H1 (cell line): ENCODE results near the gene AOPEP. TPM values are rescaled to one million over a fixed set of nuclear protein-coding genes. Genes with fewer than 3 reads are reported as not detected.
A peak's percentile ranks its signal among the peaks of the same experiment; 100 is the strongest.

ENCODE experiments used
- CTCF ChIA-PET: fragments of 300-600 bp; sonication (Branson Sonifier 250); formaldehyde crosslinking; loops from one replicate; lab custom pipeline; 2021; ENCODE audit not compliant: partially characterized antibody; lab: Charles Lee
- POLR2A ChIA-PET: fragments of 300-600 bp; sonication (Branson Sonifier 250); formaldehyde crosslinking; loops from one replicate; lab custom pipeline; 2021; ENCODE audit warnings: inconsistent platforms; ENCODE audit not compliant: partially characterized antibody; lab: Charles Lee
- DNase-seq, 2 experiments: peaks; one replicate each; pipeline versions ENCODE4 v3.0.0 to v3.0.0-alpha.2; 2010 to 2022; ENCODE audit warnings: low spot score in 2 of 2, low read depth in 1 of 2, mixed read lengths in 1 of 2
- FAIRE-seq: peaks from 2 replicates; lab custom pipeline; 2011; peaks lifted over from hg19 to GRCh38; lab: Jason Lieb, UNC
- H2AFZ ChIP-seq: 2 replicates; pipeline ENCODE4 v1.8.1; 2012; ENCODE audit warnings: low read length, inconsistent platforms
- H2AK5ac ChIP-seq: 2 replicates; pipeline ENCODE4 v1.6.1; 2013; ENCODE audit warnings: low read depth, low read length
- H2BK120ac ChIP-seq: replicated peaks from 2 replicates; pipeline ENCODE3; 2013; ENCODE audit warnings: low read depth, low read length, inconsistent platforms
- H2BK12ac ChIP-seq: 2 replicates; pipeline ENCODE4 v1.6.1; 2013; ENCODE audit warnings: low read depth, low read length
- H2BK15ac ChIP-seq: 2 replicates; pipeline ENCODE4 v1.6.1; 2013; ENCODE audit warnings: low read length
- H2BK20ac ChIP-seq: 2 replicates; pipeline ENCODE4 v1.6.1; 2013; ENCODE audit warnings: low read length
- H2BK5ac ChIP-seq: 2 replicates; pipeline ENCODE4 v1.6.1; 2013; ENCODE audit warnings: low read depth, low read length
- H3K14ac ChIP-seq: 2 replicates; pipeline ENCODE4 v1.6.1; 2013; ENCODE audit warnings: inconsistent platforms; ENCODE audit not compliant: insufficient read length
- H3K18ac ChIP-seq: 2 replicates; pipeline ENCODE4 v1.6.1; 2013; ENCODE audit warnings: low read length; ENCODE audit errors: extremely low read depth
- H3K23ac ChIP-seq: 2 replicates; pipeline ENCODE4 v1.6.1; 2013; ENCODE audit warnings: inconsistent platforms; ENCODE audit not compliant: insufficient read length
- H3K23me2 ChIP-seq: 2 replicates; pipeline ENCODE4 v1.6.1; 2013; ENCODE audit warnings: low read depth, low read length
- H3K27ac ChIP-seq: 2 replicates; pipeline ENCODE4 v1.6.1; 2011; ENCODE audit warnings: low read depth, low read length, inconsistent platforms
- H3K27me3 ChIP-seq, 4 experiments: replicated peaks in 1 of 4; 1 replicate in 1 of 4; 2 replicates in 3 of 4; pipeline versions ENCODE4 v1.6.1 to v1.8.1; 2011 to 2013; ENCODE audit warnings: low read length in 3 of 4, mild to moderate bottlenecking in 3 of 4, inconsistent platforms in 2 of 4, mixed read lengths in 2 of 4, moderate library complexity in 1 of 4; ENCODE audit not compliant: control insufficient read depth in 3 of 4, insufficient read depth in 3 of 4; ENCODE audit errors: extremely low read depth in 1 of 4
- H3K36me3 ChIP-seq, 4 experiments: 2 replicates each; pipeline versions ENCODE4 v1.6.1 to v1.8.1; 2011 to 2013; ENCODE audit warnings: mild to moderate bottlenecking in 4 of 4, low read length in 3 of 4, moderate library complexity in 2 of 4, control low read depth in 1 of 4, inconsistent platforms in 1 of 4; ENCODE audit not compliant: insufficient read depth in 4 of 4, control insufficient read depth in 2 of 4
- H3K4ac ChIP-seq: replicated peaks from 2 replicates; pipeline ENCODE3; 2013; ENCODE audit warnings: low read length, low read depth, mixed read lengths, inconsistent platforms; ENCODE audit not compliant: insufficient read length
- H3K4me1 ChIP-seq, 4 experiments: replicated peaks in 1 of 4; 1 replicate in 1 of 4; 2 replicates in 3 of 4; pipeline versions ENCODE4 v1.6.1 to v1.8.1; 2011 to 2013; ENCODE audit warnings: low read length in 3 of 4, inconsistent platforms in 2 of 4, mixed read lengths in 1 of 4; ENCODE audit not compliant: insufficient read depth in 4 of 4, control insufficient read depth in 3 of 4
- H3K4me2 ChIP-seq, 2 experiments: 2 replicates each; pipeline versions ENCODE4 v1.6.1 to v1.8.1; 2011 to 2013; ENCODE audit warnings: low read depth in 2 of 2, low read length in 2 of 2, control low read depth in 1 of 2, inconsistent platforms in 1 of 2, mild to moderate bottlenecking in 1 of 2; ENCODE audit not compliant: insufficient read depth in 1 of 2
- H3K4me3 ChIP-seq, 4 experiments: fragments of 200-600, 300-600 bp in 1 of 4; sonication (generic), shearing (Covaris generic), sonication (Bioruptor Twin) in 1 of 4; 2 replicates each; pipeline versions ENCODE4 v1.5.1 to v1.8.1; 2011 to 2016; ENCODE audit warnings: low read length in 4 of 4, low read depth in 3 of 4, control low read depth in 2 of 4, inconsistent platforms in 2 of 4, mild to moderate bottlenecking in 2 of 4, mixed read lengths in 1 of 4, moderate library complexity in 1 of 4; ENCODE audit not compliant: insufficient read depth in 2 of 4; ENCODE audit errors: extremely low read depth in 1 of 4
- H3K56ac ChIP-seq: replicated peaks from 2 replicates; pipeline ENCODE3; 2013; ENCODE audit warnings: low read depth, mild to moderate bottlenecking, mixed read lengths, low read length, inconsistent platforms; ENCODE audit not compliant: insufficient read length
- H3K79me1 ChIP-seq: 2 replicates; pipeline ENCODE4 v1.6.1; 2013; ENCODE audit warnings: low read depth, low read length, control low read depth
- H3K79me2 ChIP-seq, 2 experiments: 2 replicates each; pipeline versions ENCODE4 v1.6.1 to v1.8.1; 2012 to 2013; ENCODE audit warnings: low read length in 2 of 2, mild to moderate bottlenecking in 2 of 2, inconsistent platforms in 1 of 2; ENCODE audit not compliant: insufficient read depth in 2 of 2, control insufficient read depth in 1 of 2
- H3K9ac ChIP-seq, 4 experiments: replicated peaks in 1 of 4; 1 replicate in 1 of 4; 2 replicates in 3 of 4; pipeline versions ENCODE4 v1.6.1 to v1.8.1; 2011 to 2013; ENCODE audit warnings: low read depth in 3 of 4, low read length in 3 of 4, control low read depth in 2 of 4, mild to moderate bottlenecking in 2 of 4, moderate library complexity in 2 of 4, inconsistent platforms in 1 of 4; ENCODE audit errors: extremely low read depth in 1 of 4
- H3K9me3 ChIP-seq, 2 experiments: 2 replicates each; pipeline versions ENCODE4 v1.6.1 to v1.8.1; 2012 to 2013; ENCODE audit warnings: mild to moderate bottlenecking in 2 of 2, moderate library complexity in 2 of 2, control low read depth in 1 of 2, inconsistent platforms in 1 of 2, low read depth in 1 of 2, low read length in 1 of 2, mixed read lengths in 1 of 2; ENCODE audit not compliant: insufficient read depth in 2 of 2
- H4K20me1 ChIP-seq, 2 experiments: replicated peaks in 1 of 2; 2 replicates each; pipeline versions ENCODE3 to v1.8.1; 2011 to 2013; ENCODE audit warnings: inconsistent platforms in 2 of 2, low read length in 2 of 2, mild to moderate bottlenecking in 1 of 2; ENCODE audit not compliant: insufficient read depth in 2 of 2, control insufficient read depth in 1 of 2
- H4K5ac ChIP-seq: 2 replicates; pipeline ENCODE4 v1.6.1; 2013; ENCODE audit warnings: low read length, low read depth, mixed read lengths, inconsistent platforms; ENCODE audit not compliant: insufficient read length
- H4K8ac ChIP-seq: 2 replicates; pipeline ENCODE4 v1.8.0; 2013; ENCODE audit warnings: mild to moderate bottlenecking, moderate library complexity, low read length, inconsistent platforms; ENCODE audit not compliant: insufficient read depth; ENCODE audit errors: extremely low read depth
- H4K91ac ChIP-seq: replicated peaks from 2 replicates; pipeline ENCODE3; 2013; ENCODE audit warnings: low read length, mixed read lengths, inconsistent platforms; ENCODE audit not compliant: insufficient read length
- ASH2L ChIP-seq: fragments of 200-600, 300-600 bp; sonication (generic); IDR thresholded peaks from one replicate; pipeline ENCODE4 v1.7.1; 2017; ENCODE audit warnings: low read length
- ATF2 ChIP-seq: IDR thresholded peaks from 2 replicates; pipeline ENCODE4 v1.6.1; 2012; ENCODE audit warnings: low read length, inconsistent platforms
- ATF3 ChIP-seq: IDR thresholded peaks from 2 replicates; pipeline ENCODE4 v1.6.1; 2011; ENCODE audit warnings: low read depth, mild to moderate bottlenecking, low read length; ENCODE audit not compliant: insufficient read depth
- EZH2 ChIP-seq: fragments of 200-600 bp; sonication (generic); IDR thresholded peaks from 2 replicates; pipeline ENCODE4 v1.7.1; 2012; ENCODE audit warnings: low read depth, mild to moderate bottlenecking, moderate library complexity, low read length, inconsistent platforms; ENCODE audit not compliant: severe bottlenecking
- KDM1A ChIP-seq: fragments of 200-600, 300-600 bp; sonication (generic); IDR thresholded peaks from 2 replicates; pipeline ENCODE4 v1.7.1; 2016; ENCODE audit warnings: mild to moderate bottlenecking, low read length, borderline replicate concordance
- RAD21 ChIP-seq, 2 experiments: IDR thresholded peaks in 1 of 2; conservative IDR thresholded peaks in 1 of 2; 2 replicates each; pipeline ENCODE4 v1.6.1; 2011; ENCODE audit warnings: low read depth in 2 of 2, low read length in 2 of 2, improper control_type of control experiment in 1 of 2, inconsistent platforms in 1 of 2, mild to moderate bottlenecking in 1 of 2, moderate library complexity in 1 of 2
- SP1 ChIP-seq: IDR thresholded peaks from 2 replicates; pipeline ENCODE4 v1.6.1; 2011; ENCODE audit warnings: low read depth, low read length
- TAF1 ChIP-seq: IDR thresholded peaks from 2 replicates; pipeline ENCODE4 v1.6.1; 2011; ENCODE audit warnings: mild to moderate bottlenecking, low read depth, low read length
- ZNF274 ChIP-seq: IDR thresholded peaks from 2 replicates; pipeline ENCODE4 v1.7.0; 2012; ENCODE audit warnings: low read length, borderline replicate concordance; ENCODE audit errors: extremely low read depth
- WGBS, 2 experiments: shearing (Covaris generic) in 1 of 2; methylation state at CpG; one replicate each; pipeline versions ENCODE4 v1.1.6 to v1.1.7; 2013 to 2015; ENCODE audit warnings: low lambda C conversion rate in 2 of 2, mixed read lengths in 2 of 2, inconsistent platforms in 1 of 2, low coverage in 1 of 2, missing lambda C conversion rate in 1 of 2; ENCODE audit not compliant: insufficient replicate concordance in 2 of 2, insufficient coverage in 1 of 2, insufficient read length in 1 of 2; ENCODE audit errors: extremely low coverage in 1 of 2, missing lambda C conversion rate in 1 of 2; 5-methylcytosine and 5-hydroxymethylcytosine counted together
- polyA plus RNA-seq, 7 experiments: library from polyadenylated mRNA; depleted of rRNA in 3 of 7; stranded (reverse) in 5 of 7; unstranded in 2 of 7; fragments of >200 nt in 5 of 7; fragments of 200-250 nt in 2 of 7; gene quantifications; 1 replicate in 5 of 7; 2 replicates in 1 of 7; 4 replicates in 1 of 7; pipeline versions ENCODE4 v1.2.1 to v1.2.3, GENCODE V29; 2011 to 2013; ENCODE audit warnings: missing spikeins in 2 of 7, mixed read lengths in 2 of 7
- total RNA-seq: library from RNA; stranded (reverse); fragmentation: NEBNext Ultra II Directional; extraction: Animal tissue kit (Norgen Biotek cat#: 25700); gene quantifications from 2 replicates; pipeline ENCODE4 v1.2.1, GENCODE V29; 2021

The AOPEP gene
- total and polyA plus RNA-seq, 2 of the 8 experiments (the other 6 are each of a cell fraction or from before 2014, with no cell fraction given): 6.1 to 14.3 TPM

DNA sequence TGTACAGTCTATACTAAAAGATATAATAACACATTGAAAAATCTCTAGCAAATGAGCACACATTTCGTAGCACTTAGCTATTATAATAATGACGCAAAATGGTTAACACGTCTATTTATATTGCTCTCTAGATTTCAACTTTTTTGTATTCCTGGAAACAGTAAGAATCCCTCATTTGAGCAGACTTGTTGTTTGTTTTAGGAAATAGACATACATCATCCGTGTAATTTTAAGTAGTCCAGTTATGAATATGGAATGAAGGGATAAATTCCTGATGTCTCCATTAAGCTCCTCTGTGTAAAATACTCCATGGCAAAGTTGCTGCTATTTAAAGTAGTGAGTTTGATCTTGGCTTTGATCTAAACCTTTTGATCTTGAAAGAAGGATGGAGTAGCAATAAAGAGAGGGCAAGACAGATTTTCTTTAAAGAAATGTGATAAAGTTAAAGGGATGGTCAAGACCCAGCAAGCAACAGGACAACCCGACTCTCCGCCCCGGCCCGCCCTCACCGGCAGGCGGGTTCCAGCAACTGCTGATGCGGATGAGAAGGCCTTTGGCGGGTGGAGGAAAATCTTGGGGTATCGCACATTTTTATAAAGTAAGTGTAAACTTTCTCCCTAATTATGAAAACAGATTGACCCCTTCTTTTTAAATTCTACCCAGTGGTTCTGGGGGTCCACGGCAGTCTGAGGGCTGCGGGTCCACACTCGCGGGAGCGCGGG is 277.4 kb downstream of the AOPEP start:
- Histone ChIP-seq H4K20me1 (peaks cover 2 to 3% of the 10 kb centered on the region in 2 experiments), H3K79me1 (no peaks in the 10 kb centered on the region), H4K8ac (peak overlapping the region; percentile 83), H3K27me3 (peaks cover 2 to 17% (median 13%) of the 10 kb centered on the region in 4 experiments), H2BK120ac (no peak overlapping the region), H3K23ac (no peak overlapping the region), H2AK5ac (no peak overlapping the region), H3K4ac (no peak overlapping the region), H3K14ac (no peak overlapping the region), H2BK20ac (no peak overlapping the region), H3K9ac (0 out of 7 replicates have a peak overlapping the region, but pooled peaks of 1 of the 4 experiments have one; percentile 56), H3K27ac (no peak overlapping the region), H3K36me3 (no peaks in the 10 kb centered on the region), H2BK12ac (no peak overlapping the region), H2AFZ (peak overlapping the region; percentile 86; the same call in 1 of the 2 replicates), H2BK15ac (no peak overlapping the region), H2BK5ac (no peak overlapping the region), H3K23me2 (peaks cover 3% of the 10 kb centered on the region; the same call in 1 of the 2 replicates), H4K5ac (no peak overlapping the region), H3K4me1 (peaks cover 0 to 3% (median 0%) of the 10 kb centered on the region in 4 experiments; a peak in 1 of 7 replicates), H3K9me3 (no peaks in the 10 kb centered on the region; a peak in 1 of 4 replicates), H3K4me2 (peak overlapping the region; percentile 56 to 93), H4K91ac (no peak overlapping the region), H3K4me3 (peak overlapping the region; percentile 62 to 89 (median 76)), H3K18ac (no peak overlapping the region; the same call in 1 of the 2 replicates), H3K56ac (no peak overlapping the region), H3K79me2 (no peaks in the 10 kb centered on the region)
- ChIA-PET POLR2A (no interaction called here), CTCF (interaction anchor here (1.2 to 1.4 kb wide), 2 partner anchors 9 to 449 kb away, joined by 4 to 5 read pairs; partner anchors contain the start of gene PCAT7)
- no peak for DNase-seq
- 17% methylated on average over 19 of the region's 19 CpGs; no CpG with 5 or more reads in 1 of the 2 experiments for WGBS, 2 experiments
- FAIRE-seq: no peak
- TF ChIP-seq SP1: no peak
- TF ChIP-seq ATF2: no peak
- TF ChIP-seq ZNF274: no peak
- no peak for TF ChIP-seq ATF3
- TF ChIP-seq RAD21 (IDR thresholded peaks at IDR 0.05 in 1 of 2, conservative IDR thresholded peaks at IDR 0.05 in 1 of 2; ENCODE audit: low read depth in 2 of 2, low read length in 2 of 2): peak in 1 of 2 experiments; percentile 18; a peak in 1 of 4 replicates
- TF ChIP-seq KDM1A: no peak
- peak; percentile 40 for TF ChIP-seq EZH2
- TF ChIP-seq TAF1: no peak
- peak; percentile 46 for TF ChIP-seq ASH2L
